HCT116 (cell line): Measurements from ENCODE around the gene IL1R2. TPM values are rescaled to one million over a fixed set of nuclear protein-coding genes. Genes with fewer than 3 reads are reported as not detected.

Experiments
- ATAC-seq: fragments of 200-7000 bp; cut with Tn5 transposase; 2 replicates; pipeline ENCODE4 v1.9.1; 2020; ENCODE audit warnings: mild to moderate bottlenecking, moderate library complexity
- BruUV-seq: library from RNA; stranded (reverse); fragments of 400-500 nt; replicated peaks from 2 replicates; lab custom pipeline; 2021; lab: Mats Ljungman, UMichigan
- CTCF ChIA-PET: fragments of 300-600 bp; sonication (Branson Sonifier 250); formaldehyde crosslinking; loops from one replicate; lab custom pipeline; 2021; ENCODE audit warnings: antibody characterized with exemption; lab: Charles Lee
- POLR2A ChIA-PET: fragments of 300-600, 350-600 bp; sonication (Branson Sonifier 250); formaldehyde crosslinking; loops from one replicate; lab custom pipeline; 2021; ENCODE audit warnings: antibody characterized with exemption; lab: Charles Lee
- RAD21 ChIA-PET, 2 experiments: fragments of 300-600 bp; sonication (Branson Sonifier 250); formaldehyde crosslinking; loops; one replicate each; lab custom pipeline; 2023; ENCODE audit warnings: low total read pairs in 2 of 2; ENCODE audit not compliant: uncharacterized antibody in 2 of 2, unreplicated experiment in 2 of 2, low non-redundant PET in 1 of 2; lab: Charles Lee
- DNase-seq: peaks from one replicate; pipeline ENCODE4 v3.0.0-alpha.2; 2010; ENCODE audit warnings: low read depth, low spot score
- H2AFZ ChIP-seq: fragments of 200-600 bp; shearing (Covaris generic), sonication (generic); 2 replicates; pipeline ENCODE4 v1.6.1; 2017; ENCODE audit warnings: low read depth, mixed run types, mixed read lengths, antibody characterized with exemption, low read length; ENCODE audit not compliant: poor library complexity, severe bottlenecking
- H3K27ac ChIP-seq: 2 replicates; pipeline ENCODE4 v1.5.1; 2012; ENCODE audit warnings: low read depth, low read length
- H3K27me3 ChIP-seq: fragments of 200-600 bp; sonication (generic); 2 replicates; pipeline ENCODE4 v1.6.1; 2016; ENCODE audit warnings: mixed run types, low read length, mixed read lengths; ENCODE audit not compliant: insufficient read depth
- H3K36me3 ChIP-seq, 2 experiments: fragments of 200-500 bp in 1 of 2; fragments of 200-600 bp in 1 of 2; sonication (Bioruptor generic) in 1 of 2; sonication (generic) in 1 of 2; 2 replicates each; pipeline versions ENCODE4 v1.5.1 to v1.6.1; 2014 to 2016; ENCODE audit warnings: low read length in 2 of 2, inconsistent platforms in 1 of 2, mixed read lengths in 1 of 2, mixed run types in 1 of 2; ENCODE audit not compliant: insufficient read depth in 2 of 2, control insufficient read depth in 1 of 2
- H3K4me1 ChIP-seq, 2 experiments: fragments of 200-600 bp in 1 of 2; sonication (generic) in 1 of 2; 2 replicates each; pipeline versions ENCODE4 v1.5.1 to v1.6.1; 2012 to 2017; ENCODE audit warnings: low read length in 2 of 2, inconsistent platforms in 1 of 2, mild to moderate bottlenecking in 1 of 2, mixed read lengths in 1 of 2, mixed run types in 1 of 2, moderate library complexity in 1 of 2; ENCODE audit not compliant: insufficient read depth in 2 of 2, control insufficient read depth in 1 of 2
- H3K4me2 ChIP-seq: fragments of 200-600 bp; sonication (generic); 2 replicates; pipeline ENCODE4 v1.6.1; 2017; ENCODE audit warnings: mixed run types, low read length, mixed read lengths
- H3K4me3 ChIP-seq, 2 experiments: fragments of 200-600 bp in 1 of 2; sonication (generic) in 1 of 2; replicated peaks in 1 of 2; 2 replicates each; pipeline ENCODE4 v1.5.1; 2011 to 2016; ENCODE audit warnings: low read length in 2 of 2, control low read depth in 1 of 2, low read depth in 1 of 2, mild to moderate bottlenecking in 1 of 2, mixed read lengths in 1 of 2, mixed run types in 1 of 2
- H3K79me2 ChIP-seq: fragments of 200-600 bp; sonication (generic); 2 replicates; pipeline ENCODE4 v1.6.1; 2017; ENCODE audit warnings: mild to moderate bottlenecking, mixed run types, low read length, moderate library complexity, mixed read lengths; ENCODE audit not compliant: insufficient read depth
- H3K9ac ChIP-seq: fragments of 200-600 bp; sonication (generic); 2 replicates; pipeline ENCODE4 v1.6.1; 2016; ENCODE audit warnings: low read length, mixed read lengths
- H3K9me2 ChIP-seq: fragments of 200-600 bp; sonication (generic), shearing (Covaris generic); 2 replicates; pipeline ENCODE4 v1.6.1; 2017; ENCODE audit warnings: mixed run types, mild to moderate bottlenecking, moderate library complexity; ENCODE audit not compliant: insufficient read depth
- H3K9me3 ChIP-seq, 2 experiments: fragments of 200-500 bp in 1 of 2; fragments of 200-600 bp in 1 of 2; sonication (Bioruptor generic) in 1 of 2; sonication (generic) in 1 of 2; 2 replicates each; pipeline ENCODE4 v1.6.1; 2014 to 2017; ENCODE audit warnings: low read length in 2 of 2, mixed read lengths in 2 of 2, inconsistent platforms in 1 of 2, low read depth in 1 of 2, mild to moderate bottlenecking in 1 of 2, mixed run types in 1 of 2, moderate library complexity in 1 of 2; ENCODE audit not compliant: control insufficient read depth in 1 of 2, insufficient read depth in 1 of 2
- H4K20me1 ChIP-seq: fragments of 200-600 bp; sonication (generic), shearing (Covaris generic); 2 replicates; pipeline ENCODE4 v1.6.1; 2017; ENCODE audit warnings: mixed run types, mild to moderate bottlenecking, moderate library complexity; ENCODE audit not compliant: insufficient read depth
- CBX3 ChIP-seq: IDR thresholded peaks from 2 replicates; pipeline ENCODE4 v1.6.1; 2012; ENCODE audit warnings: low read depth
- CEBPB ChIP-seq: IDR thresholded peaks from 2 replicates; pipeline ENCODE4 v1.6.1; 2012; ENCODE audit warnings: low read depth
- EZH2phosphoT487 ChIP-seq: fragments of 200-600 bp; IDR thresholded peaks from 2 replicates; pipeline ENCODE4 v1.6.1; 2018; ENCODE audit warnings: antibody characterized with exemption, borderline replicate concordance
- JUND ChIP-seq: IDR thresholded peaks from 2 replicates; pipeline ENCODE4 v1.6.1; 2012
- POLR2A ChIP-seq: IDR thresholded peaks from 2 replicates; pipeline ENCODE4 v1.7.0; 2011; ENCODE audit warnings: borderline replicate concordance; ENCODE audit not compliant: insufficient read depth, insufficient read length; ENCODE audit errors: extremely low read depth
- RAD21 ChIP-seq: IDR thresholded peaks from 2 replicates; pipeline ENCODE4 v1.6.1; 2012; ENCODE audit warnings: low read depth, mild to moderate bottlenecking
- SIN3A ChIP-seq: IDR thresholded peaks from 2 replicates; pipeline ENCODE4 v1.6.1; 2012; ENCODE audit warnings: low read depth
- SRF ChIP-seq: IDR thresholded peaks from 2 replicates; pipeline ENCODE4 v1.6.1; 2012; ENCODE audit warnings: low read depth
- TCF7L2 ChIP-seq: IDR thresholded peaks from 2 replicates; pipeline ENCODE4 v1.7.0; 2011; ENCODE audit warnings: borderline replicate concordance, inconsistent platforms; ENCODE audit not compliant: insufficient read depth, insufficient read length; ENCODE audit errors: extremely low read depth
- ZFX ChIP-seq: fragments of 450-650 bp; IDR thresholded peaks from 2 replicates; pipeline ENCODE4 v1.6.1; 2017
- ZNF274 ChIP-seq: fragments of 200-500 bp; sonication (Bioruptor generic); IDR thresholded peaks from 2 replicates; pipeline ENCODE4 v1.6.1; 2014; ENCODE audit warnings: mild to moderate bottlenecking, low read depth, low read length, inconsistent platforms
- intact Hi-C: fragments of 100-400 bp; cut with micrococcal nuclease; formaldehyde crosslinking; loops from 2 replicates; pipeline ENCODE4 v1.10.0; 2022
- total RNA-seq: library from RNA; stranded (reverse); gene quantifications from one replicate; pipeline ENCODE4 v1.2.1, GENCODE V29; 2021; ENCODE audit not compliant: unreplicated experiment
- TF ChIP-seq, protein P1 (sequence below), 3 experiments: fragments of 200-600 bp in 1 of 3; sonication (generic) in 1 of 3; IDR thresholded peaks in 2 of 3; conservative IDR thresholded peaks in 1 of 3; 2 replicates each; pipeline ENCODE4 v1.5.1; 2012 to 2017; ENCODE audit warnings: low read depth in 2 of 3, low read length in 2 of 3, antibody characterized with exemption in 1 of 3, borderline replicate concordance in 1 of 3, control low read depth in 1 of 3, mild to moderate bottlenecking in 1 of 3, mixed read lengths in 1 of 3, mixed run types in 1 of 3, moderate library complexity in 1 of 3; ENCODE audit not compliant: insufficient read depth in 1 of 3
- TF ChIP-seq, protein P2 (sequence below): IDR thresholded peaks from 2 replicates; pipeline ENCODE4 v1.6.1; 2012

Gene IL1R2
- total RNA-seq, 1 experiment from 2014 or later = 0.52 TPM

DNA sequence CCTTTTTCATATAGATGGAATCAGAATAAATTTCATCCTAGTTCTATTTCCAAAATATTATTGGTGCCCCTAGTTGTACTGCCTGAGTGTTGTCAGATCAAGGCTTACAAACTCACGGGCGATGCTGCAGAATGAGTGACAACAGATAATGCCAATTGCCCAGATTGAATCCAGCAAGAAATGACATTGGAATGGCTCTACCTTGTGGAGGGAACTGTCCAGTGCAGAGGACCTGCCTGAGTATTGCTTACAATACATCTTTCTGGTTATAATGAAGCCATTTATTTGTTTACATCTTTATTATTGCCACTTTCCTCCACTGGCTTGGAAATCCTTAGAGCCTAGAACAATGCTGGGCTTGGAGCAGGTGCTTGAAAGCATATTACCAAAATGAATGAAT lies 7.8 kb upstream of the IL1R2 start:
- Histone ChIP-seq H3K4me1 (no peaks in the 10 kb centered on the region), H3K79me2 (no peaks in the 10 kb centered on the region), H3K4me2 (no peak overlapping the region), H3K27me3 (no peaks in the 10 kb centered on the region), H3K36me3 (no peaks in the 10 kb centered on the region), H4K20me1 (no peaks in the 10 kb centered on the region), H3K27ac (no peak overlapping the region), H2AFZ (no peak overlapping the region), H3K9ac (no peak overlapping the region), H3K9me3 (no peaks in the 10 kb centered on the region), H3K9me2 (no peaks in the 10 kb centered on the region), H3K4me3 (no peak overlapping the region)
- intact Hi-C loops = loop anchor here (10.0 kb wide), 1 partner anchor 569 kb away; no protein-coding TSS in a partner anchor
- ATAC-seq (peak; percentile 54), DNase-seq (no peak)
- POLR2A ChIA-PET = no interaction called here
- RAD21 ChIA-PET = no interaction called here
- peak; percentile 51 for TF ChIP-seq RAD21
- TF ChIP-seq ZFX = no peak
- TF ChIP-seq, protein P1, sequence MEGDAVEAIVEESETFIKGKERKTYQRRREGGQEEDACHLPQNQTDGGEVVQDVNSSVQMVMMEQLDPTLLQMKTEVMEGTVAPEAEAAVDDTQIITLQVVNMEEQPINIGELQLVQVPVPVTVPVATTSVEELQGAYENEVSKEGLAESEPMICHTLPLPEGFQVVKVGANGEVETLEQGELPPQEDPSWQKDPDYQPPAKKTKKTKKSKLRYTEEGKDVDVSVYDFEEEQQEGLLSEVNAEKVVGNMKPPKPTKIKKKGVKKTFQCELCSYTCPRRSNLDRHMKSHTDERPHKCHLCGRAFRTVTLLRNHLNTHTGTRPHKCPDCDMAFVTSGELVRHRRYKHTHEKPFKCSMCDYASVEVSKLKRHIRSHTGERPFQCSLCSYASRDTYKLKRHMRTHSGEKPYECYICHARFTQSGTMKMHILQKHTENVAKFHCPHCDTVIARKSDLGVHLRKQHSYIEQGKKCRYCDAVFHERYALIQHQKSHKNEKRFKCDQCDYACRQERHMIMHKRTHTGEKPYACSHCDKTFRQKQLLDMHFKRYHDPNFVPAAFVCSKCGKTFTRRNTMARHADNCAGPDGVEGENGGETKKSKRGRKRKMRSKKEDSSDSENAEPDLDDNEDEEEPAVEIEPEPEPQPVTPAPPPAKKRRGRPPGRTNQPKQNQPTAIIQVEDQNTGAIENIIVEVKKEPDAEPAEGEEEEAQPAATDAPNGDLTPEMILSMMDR (IDR thresholded peaks at IDR 0.05 in 2 of 3, conservative IDR thresholded peaks at IDR 0.05 in 1 of 3; ENCODE audit: borderline replicate concordance in 1 of 3, insufficient read depth in 1 of 3, low read depth in 2 of 3, low read length in 2 of 3) = peak; percentile 27 to 36 (median 28); a peak in 4 of 6 replicates
- TF ChIP-seq SRF = no peak
- CTCF ChIA-PET = interaction anchor here (1.3 to 1.8 kb wide), 2 partner anchors 100 to 642 kb away, joined by 5 to 8 read pairs; no protein-coding TSS in a partner anchor
- no TSS peak for BruUV-seq

- Histone ChIP-seq H3K9me2 (no peaks in the 10 kb centered on the region), H3K4me3 (no peak overlapping the region), H3K27ac (no peak overlapping the region), H3K9me3 (no peaks in the 10 kb centered on the region), H3K9ac (no peak overlapping the region), H2AFZ (no peak overlapping the region), H3K27me3 (no peaks in the 10 kb centered on the region), H3K4me2 (no peak overlapping the region), H3K79me2 (no peaks in the 10 kb centered on the region), H3K36me3 (no peaks in the 10 kb centered on the region), H3K4me1 (no peaks in the 10 kb centered on the region), H4K20me1 (no peaks in the 10 kb centered on the region)
- no peak for DNase-seq
- TF ChIP-seq EZH2phosphoT487 (no peak), CBX3 (no peak), SRF (no peak), SIN3A (no peak), JUND (no peak), POLR2A (no peak), CEBPB (no peak), ZNF274 (no peak), TCF7L2 (no peak), RAD21 (no peak)
- TF ChIP-seq, protein P2, sequence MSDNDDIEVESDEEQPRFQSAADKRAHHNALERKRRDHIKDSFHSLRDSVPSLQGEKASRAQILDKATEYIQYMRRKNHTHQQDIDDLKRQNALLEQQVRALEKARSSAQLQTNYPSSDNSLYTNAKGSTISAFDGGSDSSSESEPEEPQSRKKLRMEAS = no peak
- TF ChIP-seq, protein P1 (IDR thresholded peaks at IDR 0.05 in 2 of 3, conservative IDR thresholded peaks at IDR 0.05 in 1 of 3; ENCODE audit: borderline replicate concordance in 1 of 3, insufficient read depth in 1 of 3, low read depth in 2 of 3, low read length in 2 of 3) = no peak
- BruUV-seq = no TSS peak
- intact Hi-C loops = loop anchor here (10.0 kb wide), 1 partner anchor 570 kb away; no protein-coding TSS in a partner anchor
- ATAC-seq = no peak
- POLR2A ChIA-PET = no interaction called here
- CTCF ChIA-PET = interaction anchor here (1.3 to 1.8 kb wide), 2 partner anchors 101 to 643 kb away, joined by 5 to 8 read pairs; no protein-coding TSS in a partner anchor
- RAD21 ChIA-PET = no interaction called here
Measured at GRCh38 chr2:101984656-101985055, 7.1 kb upstream of the IL1R2 start.
